Retinal pigment epithelial cell (primary cell): ENCODE measurements around the gene NATD1.

Experiments used
- DNase-seq: peaks from one replicate; pipeline ENCODE4 v3.0.0-alpha.2; 2010; ENCODE audit warnings: low read depth
- H3K4me3 ChIP-seq: 2 replicates; pipeline ENCODE4 v1.5.1; 2011; ENCODE audit warnings: mild to moderate bottlenecking, low read length, control low read depth, moderate library complexity
- TF ChIP-seq, protein P1 (sequence below): conservative IDR thresholded peaks from 2 replicates; pipeline ENCODE4 v1.5.1; 2011; ENCODE audit warnings: low read depth, low read length, control low read depth, inconsistent platforms

The NATD1 gene

DNA sequence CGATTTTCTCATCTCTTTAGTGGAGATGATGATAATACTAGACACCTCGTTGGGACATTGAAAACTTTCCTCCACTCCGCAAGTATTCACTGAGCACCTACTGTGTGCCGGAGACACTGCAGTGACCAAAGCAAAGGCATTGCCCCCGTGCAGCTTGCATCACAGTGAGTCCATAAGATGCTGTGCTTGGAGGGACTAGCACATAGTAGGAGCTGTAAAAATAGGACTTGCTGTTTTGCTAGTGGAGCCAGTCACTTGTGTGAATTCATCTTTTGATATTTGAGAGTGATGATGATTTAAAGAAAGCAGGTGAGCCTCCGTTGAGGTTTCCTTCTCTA is 26.0 kb upstream of the NATD1 start:
- TF ChIP-seq, protein P1, sequence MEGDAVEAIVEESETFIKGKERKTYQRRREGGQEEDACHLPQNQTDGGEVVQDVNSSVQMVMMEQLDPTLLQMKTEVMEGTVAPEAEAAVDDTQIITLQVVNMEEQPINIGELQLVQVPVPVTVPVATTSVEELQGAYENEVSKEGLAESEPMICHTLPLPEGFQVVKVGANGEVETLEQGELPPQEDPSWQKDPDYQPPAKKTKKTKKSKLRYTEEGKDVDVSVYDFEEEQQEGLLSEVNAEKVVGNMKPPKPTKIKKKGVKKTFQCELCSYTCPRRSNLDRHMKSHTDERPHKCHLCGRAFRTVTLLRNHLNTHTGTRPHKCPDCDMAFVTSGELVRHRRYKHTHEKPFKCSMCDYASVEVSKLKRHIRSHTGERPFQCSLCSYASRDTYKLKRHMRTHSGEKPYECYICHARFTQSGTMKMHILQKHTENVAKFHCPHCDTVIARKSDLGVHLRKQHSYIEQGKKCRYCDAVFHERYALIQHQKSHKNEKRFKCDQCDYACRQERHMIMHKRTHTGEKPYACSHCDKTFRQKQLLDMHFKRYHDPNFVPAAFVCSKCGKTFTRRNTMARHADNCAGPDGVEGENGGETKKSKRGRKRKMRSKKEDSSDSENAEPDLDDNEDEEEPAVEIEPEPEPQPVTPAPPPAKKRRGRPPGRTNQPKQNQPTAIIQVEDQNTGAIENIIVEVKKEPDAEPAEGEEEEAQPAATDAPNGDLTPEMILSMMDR: no peak
- H3K4me3 ChIP-seq: no peak overlapping the region
- no peak for DNase-seq

DNA sequence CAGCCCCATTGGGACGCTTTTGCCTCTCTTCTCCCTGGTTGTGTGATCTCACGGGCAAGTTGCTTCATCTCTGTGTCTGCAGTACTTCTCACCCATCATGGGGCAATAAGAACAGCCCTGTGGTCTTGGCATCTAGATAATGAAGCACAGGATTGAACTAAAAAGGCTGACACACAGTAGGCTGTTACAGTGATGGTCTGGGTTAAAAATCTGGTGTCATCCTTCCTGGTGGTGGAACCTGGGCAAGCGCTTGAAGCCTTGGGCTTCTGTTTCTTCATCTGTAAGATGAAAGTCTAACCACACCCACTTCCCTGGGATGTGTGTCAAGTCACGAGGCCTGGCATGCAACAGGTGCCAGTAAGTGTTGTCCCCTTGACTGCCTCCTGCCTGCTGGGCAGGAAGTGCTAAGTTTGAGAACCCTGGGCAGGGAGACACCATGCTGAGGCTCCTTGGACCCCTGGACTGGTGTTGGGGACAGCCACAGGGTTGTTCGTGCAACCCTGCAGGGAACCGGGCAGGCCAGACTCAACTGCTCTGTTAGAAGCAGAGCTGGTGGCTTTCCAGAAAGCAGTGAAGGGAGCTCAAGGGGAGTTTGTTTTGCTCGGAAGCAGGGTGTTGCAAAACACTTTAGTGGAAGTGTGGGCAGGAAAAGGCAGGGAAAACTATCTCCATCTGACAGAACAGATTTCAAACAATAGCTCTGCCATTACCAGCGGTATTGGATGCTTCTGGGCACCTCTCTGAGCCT is 25.4 kb upstream of the NATD1 start:
- TF ChIP-seq, protein P1: no peak
- DNase-seq: no peak
- no peak overlapping the region for H3K4me3 ChIP-seq

DNA sequence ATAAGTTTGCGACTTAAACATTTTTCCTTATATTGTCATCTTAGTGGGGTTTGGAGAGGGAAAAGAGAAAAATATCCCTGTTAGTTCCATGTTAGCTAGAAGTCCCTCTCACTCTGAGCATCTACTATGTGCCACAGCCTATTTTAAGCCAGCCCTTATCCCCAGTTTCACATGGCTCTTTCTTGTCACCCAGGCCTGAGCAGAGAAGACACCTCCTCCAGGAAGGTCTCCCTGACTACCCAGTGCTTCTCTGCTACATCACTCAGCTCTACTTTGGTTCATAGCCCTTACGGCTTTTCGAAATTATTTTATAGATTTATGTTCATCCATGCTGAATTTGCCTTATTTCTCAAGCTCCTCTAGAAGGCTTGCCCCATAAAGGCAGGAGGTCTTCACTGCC is 24.1 kb upstream of the NATD1 start:
- TF ChIP-seq, protein P1: no peak
- DNase-seq: no peak
- no peak overlapping the region for H3K4me3 ChIP-seq

DNA sequence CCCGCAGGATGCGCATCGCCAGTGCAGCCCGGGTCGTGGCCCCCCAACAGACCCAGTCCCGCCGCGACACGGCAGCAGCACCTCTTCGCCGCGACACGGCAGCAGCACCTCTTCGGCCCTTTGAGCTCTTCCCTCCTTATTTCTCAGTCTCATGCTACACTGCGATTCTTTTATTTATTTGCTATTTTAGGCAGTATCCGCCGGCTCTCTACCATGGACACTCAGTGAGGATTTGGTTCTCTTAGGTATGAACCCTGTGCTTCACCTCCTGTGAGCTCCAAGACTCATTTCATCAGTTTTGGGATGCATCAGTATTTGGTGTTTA is 23.0 kb upstream of the NATD1 start:
- DNase-seq: no peak
- TF ChIP-seq, protein P1: no peak
- peak overlapping the region; percentile 57 for H3K4me3 ChIP-seq

DNA sequence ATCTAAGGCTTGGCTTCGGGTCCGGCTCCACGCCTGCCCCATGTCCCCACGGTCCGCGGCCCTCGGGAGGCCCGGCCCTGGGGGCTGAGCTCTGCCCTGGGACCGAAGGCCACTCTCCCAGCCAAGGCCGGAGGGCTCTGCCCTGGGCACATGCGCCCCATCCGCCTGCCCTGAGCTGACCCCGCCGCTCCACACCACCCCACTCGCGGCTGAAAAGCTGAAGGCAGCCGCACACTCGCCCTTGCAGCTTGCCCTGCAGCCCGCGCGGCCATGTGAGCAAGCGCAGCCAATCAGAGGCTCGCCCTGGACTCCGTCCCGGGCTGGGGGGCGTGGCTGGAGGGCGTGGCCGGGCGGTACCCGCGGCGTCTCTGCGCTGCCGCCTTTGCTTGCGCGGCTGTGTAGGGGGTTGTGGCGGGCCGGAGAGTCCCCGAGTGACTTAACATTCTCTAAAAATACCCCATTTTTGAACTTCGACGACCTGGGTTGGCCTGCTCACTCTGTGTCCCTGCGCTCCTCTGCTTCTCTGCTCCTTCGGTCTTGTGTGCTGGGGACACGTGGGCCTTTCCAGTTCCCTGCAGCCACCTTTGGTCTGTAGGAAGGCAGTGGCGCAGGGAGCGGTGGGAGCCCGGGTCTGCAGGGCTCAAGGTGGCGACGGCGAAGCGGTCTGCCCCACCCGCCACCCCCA is 22.5 kb upstream of the NATD1 start:
- DNase-seq: no peak
- peak overlapping the region; percentile 57 for H3K4me3 ChIP-seq
- TF ChIP-seq, protein P1: no peak

DNA sequence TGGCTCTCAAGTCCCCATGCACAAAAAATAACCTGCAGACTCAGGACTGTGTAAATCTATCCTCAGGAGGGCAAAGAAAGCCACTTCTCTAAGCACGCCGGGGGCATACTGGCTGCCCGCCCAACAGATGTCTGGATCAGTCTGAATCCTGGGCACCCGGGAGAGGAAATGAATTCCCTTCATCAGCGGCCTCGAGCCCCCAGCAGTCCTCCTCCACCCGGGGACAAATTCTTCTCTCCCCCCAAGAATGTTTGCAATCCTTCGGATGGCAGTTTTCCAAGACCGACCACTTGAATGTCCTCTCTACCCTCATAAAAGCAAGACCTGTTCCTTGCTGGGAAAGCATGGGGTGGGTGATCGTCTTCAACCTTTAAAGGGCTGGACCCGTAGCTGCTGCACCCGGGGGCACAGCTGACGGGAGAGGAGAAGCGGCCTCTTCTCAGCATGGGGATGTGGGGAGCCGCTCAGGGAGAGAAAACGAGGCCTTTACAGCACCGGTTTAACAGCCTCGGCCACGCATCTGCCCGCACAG is 21.9 kb upstream of the NATD1 start:
- no peak for DNase-seq
- TF ChIP-seq, protein P1: no peak
- peak overlapping the region; percentile 57 for H3K4me3 ChIP-seq
